ENCODE data around the gene ISOC2.

DNA sequence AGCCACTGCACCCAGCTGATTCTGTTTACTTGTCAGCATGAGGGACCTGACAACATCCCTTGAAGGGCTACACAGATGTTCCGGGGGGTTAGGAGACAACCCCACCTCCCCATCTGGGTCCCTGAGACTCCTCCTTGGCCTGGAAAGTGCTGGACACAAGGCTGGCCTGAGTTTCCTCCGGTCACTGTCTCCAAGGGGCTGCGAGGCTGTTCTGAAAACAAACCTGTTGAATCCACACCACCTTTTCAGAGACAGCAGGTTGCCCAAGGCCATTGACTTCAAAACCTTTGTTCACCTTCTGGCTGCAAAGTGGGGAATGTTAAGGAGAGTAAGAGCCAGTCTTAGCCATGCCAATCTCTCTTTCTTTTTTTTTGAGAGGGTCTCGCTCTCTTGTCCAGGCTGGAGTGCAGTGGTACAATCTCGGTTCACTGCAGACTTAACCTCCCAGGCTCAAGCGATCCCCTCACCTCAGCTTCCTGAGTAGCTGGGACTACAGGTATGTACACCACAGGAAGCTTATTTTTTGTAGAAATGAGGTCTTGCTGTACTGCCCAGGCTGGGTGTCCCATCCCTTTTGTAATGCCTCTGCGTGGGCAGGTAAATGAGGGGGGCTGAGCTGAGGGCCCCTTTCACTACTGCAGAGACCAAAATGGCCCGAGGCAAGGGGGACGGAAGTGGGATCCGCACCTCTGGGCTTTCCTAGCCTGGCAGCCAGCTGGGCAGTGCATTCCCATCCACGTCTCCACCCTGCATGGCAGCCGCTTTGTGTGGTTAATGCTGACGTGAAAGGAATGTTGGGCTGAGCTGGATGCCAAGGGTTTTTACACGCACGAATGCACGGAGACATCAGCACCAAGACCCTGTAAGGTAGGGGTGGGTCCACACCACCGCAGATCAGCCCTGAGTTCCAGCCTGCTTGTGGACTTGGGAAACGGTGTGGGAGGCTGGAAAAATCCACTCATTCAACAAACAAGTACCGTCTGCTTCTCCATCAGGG lies 13.1 kb upstream of the ISOC2 start:
- TF ChIP-seq, protein P1, sequence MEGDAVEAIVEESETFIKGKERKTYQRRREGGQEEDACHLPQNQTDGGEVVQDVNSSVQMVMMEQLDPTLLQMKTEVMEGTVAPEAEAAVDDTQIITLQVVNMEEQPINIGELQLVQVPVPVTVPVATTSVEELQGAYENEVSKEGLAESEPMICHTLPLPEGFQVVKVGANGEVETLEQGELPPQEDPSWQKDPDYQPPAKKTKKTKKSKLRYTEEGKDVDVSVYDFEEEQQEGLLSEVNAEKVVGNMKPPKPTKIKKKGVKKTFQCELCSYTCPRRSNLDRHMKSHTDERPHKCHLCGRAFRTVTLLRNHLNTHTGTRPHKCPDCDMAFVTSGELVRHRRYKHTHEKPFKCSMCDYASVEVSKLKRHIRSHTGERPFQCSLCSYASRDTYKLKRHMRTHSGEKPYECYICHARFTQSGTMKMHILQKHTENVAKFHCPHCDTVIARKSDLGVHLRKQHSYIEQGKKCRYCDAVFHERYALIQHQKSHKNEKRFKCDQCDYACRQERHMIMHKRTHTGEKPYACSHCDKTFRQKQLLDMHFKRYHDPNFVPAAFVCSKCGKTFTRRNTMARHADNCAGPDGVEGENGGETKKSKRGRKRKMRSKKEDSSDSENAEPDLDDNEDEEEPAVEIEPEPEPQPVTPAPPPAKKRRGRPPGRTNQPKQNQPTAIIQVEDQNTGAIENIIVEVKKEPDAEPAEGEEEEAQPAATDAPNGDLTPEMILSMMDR (IDR thresholded peaks at IDR 0.05) = no peak
- no peak for TF ChIP-seq POLR2A (IDR thresholded peaks at IDR 0.05)
